ENCODE measurements around the gene ERC1. TPM values are rescaled to one million over a fixed set of nuclear protein-coding genes. Genes with fewer than 3 reads are reported as not detected.

The ERC1 gene
- total and polyA plus RNA-seq, 2 donors (not counting 3 experiments of a cell fraction or from before 2014, with no cell fraction given): 11.7 to 66.1 TPM

DNA sequence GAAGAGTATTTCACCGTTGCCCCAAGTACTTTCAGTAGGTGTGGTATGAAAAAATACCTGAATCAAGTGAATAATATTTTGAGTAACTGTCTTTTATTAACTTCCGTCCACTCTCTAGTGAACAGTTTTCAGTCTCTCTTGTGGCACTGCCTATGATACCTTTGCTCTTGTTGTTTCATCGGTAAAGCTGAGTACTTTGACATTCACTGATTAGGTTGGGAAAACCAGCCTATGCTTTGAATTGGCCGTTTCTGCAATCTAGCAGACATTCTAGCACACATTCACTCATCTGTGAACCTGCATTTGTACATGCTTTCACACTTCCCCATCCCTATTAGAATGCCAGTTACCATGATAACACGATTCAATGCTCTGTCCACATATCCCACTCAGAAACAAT lies 386.1 kb downstream of the ERC1 start:
- Histone ChIP-seq H3K79me2 (ENCODE audit: control insufficient read depth, insufficient read depth, low read length) (no peaks in the 10 kb centered on the region), H3K9me1 (replicated peaks; ENCODE audit: control insufficient read depth, extremely low read depth, insufficient read depth, low read length) (no peaks in the 10 kb centered on the region), H3K4me1 (ENCODE audit: control insufficient read depth, extremely low read depth, insufficient read depth, low read length) (no peaks in the 10 kb centered on the region), H3K9me3 (replicated peaks; ENCODE audit: control insufficient read depth, insufficient read depth, low read length) (no peaks in the 10 kb centered on the region), H3K27ac (ENCODE audit: insufficient read depth, low read depth, low read length) (no peak overlapping the region), H2AFZ (ENCODE audit: low read depth, low read length) (no peak overlapping the region), H3K4me2 (ENCODE audit: insufficient read depth, low read length) (no peak overlapping the region), H3K4me3 (replicated peaks in 1 of 3; ENCODE audit: insufficient read depth in 1 of 3, low read depth in 1 of 3, low read length in 3 of 3) (no peak overlapping the region), H3K9ac (replicated peaks; ENCODE audit: extremely low read depth, insufficient read depth, low read length) (no peak overlapping the region), H3K36me3 (ENCODE audit: control insufficient read depth in 2 of 2, extremely low read depth in 1 of 2, insufficient read depth in 2 of 2, low read length in 2 of 2) (no peaks in the 10 kb centered on the region), H4K20me1 (replicated peaks; ENCODE audit: control insufficient read depth, extremely low read depth, insufficient read depth, low read length) (no peaks in the 10 kb centered on the region), H3K27me3 (ENCODE audit: control insufficient read depth in 2 of 2, insufficient read depth in 2 of 2, low read length in 2 of 2) (no peaks in the 10 kb centered on the region)
- TF ChIP-seq GATA2 (IDR thresholded peaks at IDR 0.05; ENCODE audit: insufficient read depth, insufficient read length, low read depth, low read length) (no peak), CTCF (IDR thresholded peaks at IDR 0.05; ENCODE audit: extremely low read depth in 1 of 2, insufficient read depth in 1 of 2, low read depth in 1 of 2, low read length in 2 of 2) (no peak), POLR2A (IDR thresholded peaks at IDR 0.05; ENCODE audit: low read depth, low read length) (no peak)
- TF ChIP-seq, protein P1, sequence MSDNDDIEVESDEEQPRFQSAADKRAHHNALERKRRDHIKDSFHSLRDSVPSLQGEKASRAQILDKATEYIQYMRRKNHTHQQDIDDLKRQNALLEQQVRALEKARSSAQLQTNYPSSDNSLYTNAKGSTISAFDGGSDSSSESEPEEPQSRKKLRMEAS (IDR thresholded peaks at IDR 0.05; ENCODE audit: insufficient read depth, insufficient read length): no peak
- dilution Hi-C loops (cut with MboI; ENCODE audit: extremely low pct_ligation_motif_present, low sequenced_read_pairs) (no loop called here), intact Hi-C loops (cut with micrococcal nuclease) (no loop called here)
- no peak for FAIRE-seq
- DNase-seq (ENCODE audit: low read depth, low spot score): no peak
- CTCF ChIA-PET: interaction anchor here (0.6 kb wide), 1 partner anchor 98 kb away, joined by 3 read pairs; no protein-coding TSS in a partner anchor
- POLR2A ChIA-PET: no interaction called here
- BruUV-seq (replicated peaks): no TSS peak

- H4K20me1 ChIP-seq (replicated peaks; ENCODE audit: control insufficient read depth, extremely low read depth, insufficient read depth, low read length): no peaks in the 10 kb centered on the region
- no peak overlapping the region for H3K9ac ChIP-seq (replicated peaks; ENCODE audit: extremely low read depth, insufficient read depth, low read length)
- no TSS peak for BruUV-seq (replicated peaks)
- TF ChIP-seq, protein P1 (IDR thresholded peaks at IDR 0.05; ENCODE audit: insufficient read depth, insufficient read length): no peak
- no peak for TF ChIP-seq GATA2 (IDR thresholded peaks at IDR 0.05; ENCODE audit: insufficient read depth, insufficient read length, low read depth, low read length)
- TF ChIP-seq JUN (IDR thresholded peaks at IDR 0.05; ENCODE audit: borderline replicate concordance, insufficient read depth, insufficient read length, low read depth): no peak
- TF ChIP-seq FOS (IDR thresholded peaks at IDR 0.05; ENCODE audit: borderline replicate concordance, insufficient read depth, low read length): no peak
- no peak for TF ChIP-seq CTCF (IDR thresholded peaks at IDR 0.05; ENCODE audit: extremely low read depth in 1 of 2, insufficient read depth in 1 of 2, low read depth in 1 of 2, low read length in 2 of 2)
- TF ChIP-seq MYC (IDR thresholded peaks at IDR 0.05; ENCODE audit: low read depth, low read length): no peak
- TF ChIP-seq POLR2A (IDR thresholded peaks at IDR 0.05; ENCODE audit: low read depth, low read length): no peak
- TF ChIP-seq EZH2 (IDR thresholded peaks at IDR 0.05; ENCODE audit: borderline replicate concordance, low read depth, low read length, severe bottlenecking): no peak
- TF ChIP-seq POLR2AphosphoS5 (IDR thresholded peaks at IDR 0.05; ENCODE audit: insufficient read depth, low read depth, low read length): no peak
- H3K9me3 ChIP-seq (replicated peaks; ENCODE audit: control insufficient read depth, insufficient read depth, low read length): no peaks in the 10 kb centered on the region
- no peaks in the 10 kb centered on the region for H3K4me1 ChIP-seq (ENCODE audit: control insufficient read depth, extremely low read depth, insufficient read depth, low read length)
- no peak overlapping the region for H3K4me3 ChIP-seq (replicated peaks in 1 of 3; ENCODE audit: insufficient read depth in 1 of 3, low read depth in 1 of 3, low read length in 3 of 3)
- intact Hi-C loops (cut with micrococcal nuclease): no loop called here
- H3K36me3 ChIP-seq (ENCODE audit: control insufficient read depth in 2 of 2, extremely low read depth in 1 of 2, insufficient read depth in 2 of 2, low read length in 2 of 2): no peaks in the 10 kb centered on the region
- POLR2A ChIA-PET: no interaction called here
- H2AFZ ChIP-seq (ENCODE audit: low read depth, low read length): no peak overlapping the region
- no peak overlapping the region for H3K4me2 ChIP-seq (ENCODE audit: insufficient read depth, low read length)
- no peak overlapping the region for H3K27ac ChIP-seq (ENCODE audit: insufficient read depth, low read depth, low read length)
- dilution Hi-C loops (cut with MboI; ENCODE audit: extremely low pct_ligation_motif_present, low sequenced_read_pairs): no loop called here
- FAIRE-seq (no peak), DNase-seq (ENCODE audit: low read depth, low spot score) (no peak)
- H3K9me1 ChIP-seq (replicated peaks; ENCODE audit: control insufficient read depth, extremely low read depth, insufficient read depth, low read length): no peaks in the 10 kb centered on the region
- no peaks in the 10 kb centered on the region for H3K27me3 ChIP-seq (ENCODE audit: control insufficient read depth in 2 of 2, insufficient read depth in 2 of 2, low read length in 2 of 2)
- CTCF ChIA-PET: interaction anchor here (0.6 to 0.9 kb wide), 2 partner anchors 99 to 260 kb away, joined by 3 read pairs; no protein-coding TSS in a partner anchor
- no peaks in the 10 kb centered on the region for H3K79me2 ChIP-seq (ENCODE audit: control insufficient read depth, insufficient read depth, low read length)
These were observed 386.7 kb downstream of the ERC1 start for GRCh38 chr12:1377681-1378080.
